ENCODE data around the gene FGFBP3. TPM values are rescaled to one million over a fixed set of nuclear protein-coding genes. Genes with fewer than 3 reads are reported as not detected.

Gene FGFBP3
- total and polyA plus RNA-seq, 2 of the 13 experiments (the other 11 are each of a cell fraction or from before 2014, with no cell fraction given), result 0.50 to 2.0 TPM

DNA sequence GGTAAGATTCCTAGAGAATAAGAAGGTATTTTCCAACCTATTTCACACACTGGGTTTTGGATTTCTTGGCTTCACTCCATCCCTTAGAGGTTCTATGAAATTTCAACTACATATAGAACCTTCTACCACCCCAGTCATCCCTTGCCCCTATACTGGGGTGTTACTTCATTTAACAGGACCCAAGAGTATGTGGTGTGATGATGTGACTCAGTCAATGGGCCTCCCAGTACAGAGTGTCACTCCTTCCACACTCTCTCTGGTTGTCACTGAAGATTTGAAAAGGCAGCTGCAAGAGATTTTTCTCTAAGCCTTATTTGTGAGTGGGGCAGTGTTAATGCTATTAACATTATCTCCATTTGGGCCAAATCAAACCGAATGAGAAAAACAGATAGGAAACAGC lies 33.5 kb downstream of the FGFBP3 start:
- Histone ChIP-seq H3K4me2 (ENCODE audit: low read depth, low read length) (no peak overlapping the region), H3K4me1 (ENCODE audit: insufficient read depth, low read length) (peaks cover 22% of the 10 kb centered on the region), H3K27ac (ENCODE audit: extremely low read length, insufficient read depth, low read length) (no peak overlapping the region), H3K27me3 (ENCODE audit: control insufficient read depth in 1 of 2, insufficient read depth in 2 of 2, low read length in 2 of 2) (no peaks in the 10 kb centered on the region), H3K36me3 (replicated peaks in 1 of 2; ENCODE audit: control insufficient read depth in 1 of 2, insufficient read depth in 2 of 2, low read length in 2 of 2) (no peaks in the 10 kb centered on the region), H2AFZ (ENCODE audit: low read length) (no peak overlapping the region), H4K20me1 (ENCODE audit: insufficient read depth, low read length) (no peaks in the 10 kb centered on the region), H3K9me3 (ENCODE audit: low read length) (no peaks in the 10 kb centered on the region), H3K9ac (ENCODE audit: insufficient read depth, low read depth, low read length) (no peak overlapping the region), H3K79me2 (ENCODE audit: insufficient read depth, low read length) (no peaks in the 10 kb centered on the region), H3K4me3 (replicated peaks in 1 of 3; ENCODE audit: insufficient read depth in 1 of 3, low read depth in 2 of 3, low read length in 3 of 3) (no peak overlapping the region)
- ATAC-seq, result no peak
- no peak for FAIRE-seq
- ChIA-PET POLR2A (no interaction called here), CTCF (ENCODE audit: low intra/inter-chr PET ratio, low total read pairs) (no interaction called here)
- in situ Hi-C loops (cut with HindIII; ENCODE audit: extremely low pct_ligation_motif_present, low pct_unique_long_range_greater_than_20kb) (no loop called here), intact Hi-C loops (cut with micrococcal nuclease; ENCODE audit: unreplicated experiment) (no loop called here)
- 42% methylated on average over 1 of the region's 1 CpG for WGBS (ENCODE audit: low lambda C conversion rate)
- no peak for DNase-seq (ENCODE audit: low spot score)
- no peak for TF ChIP-seq ZSCAN25 (CRISPR knock-in tag; IDR thresholded peaks at IDR 0.05)
- TF ChIP-seq, protein P1, sequence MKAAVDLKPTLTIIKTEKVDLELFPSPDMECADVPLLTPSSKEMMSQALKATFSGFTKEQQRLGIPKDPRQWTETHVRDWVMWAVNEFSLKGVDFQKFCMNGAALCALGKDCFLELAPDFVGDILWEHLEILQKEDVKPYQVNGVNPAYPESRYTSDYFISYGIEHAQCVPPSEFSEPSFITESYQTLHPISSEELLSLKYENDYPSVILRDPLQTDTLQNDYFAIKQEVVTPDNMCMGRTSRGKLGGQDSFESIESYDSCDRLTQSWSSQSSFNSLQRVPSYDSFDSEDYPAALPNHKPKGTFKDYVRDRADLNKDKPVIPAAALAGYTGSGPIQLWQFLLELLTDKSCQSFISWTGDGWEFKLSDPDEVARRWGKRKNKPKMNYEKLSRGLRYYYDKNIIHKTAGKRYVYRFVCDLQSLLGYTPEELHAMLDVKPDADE (CRISPR knock-in tag; IDR thresholded peaks at IDR 0.05), result no peak
- TF ChIP-seq AKAP8 (CRISPR knock-in tag; IDR thresholded peaks at IDR 0.05), result no peak
- TF ChIP-seq MBD4 (IDR thresholded peaks at IDR 0.05; ENCODE audit: borderline replicate concordance, low read length), result no peak
- TF ChIP-seq, protein P2, sequence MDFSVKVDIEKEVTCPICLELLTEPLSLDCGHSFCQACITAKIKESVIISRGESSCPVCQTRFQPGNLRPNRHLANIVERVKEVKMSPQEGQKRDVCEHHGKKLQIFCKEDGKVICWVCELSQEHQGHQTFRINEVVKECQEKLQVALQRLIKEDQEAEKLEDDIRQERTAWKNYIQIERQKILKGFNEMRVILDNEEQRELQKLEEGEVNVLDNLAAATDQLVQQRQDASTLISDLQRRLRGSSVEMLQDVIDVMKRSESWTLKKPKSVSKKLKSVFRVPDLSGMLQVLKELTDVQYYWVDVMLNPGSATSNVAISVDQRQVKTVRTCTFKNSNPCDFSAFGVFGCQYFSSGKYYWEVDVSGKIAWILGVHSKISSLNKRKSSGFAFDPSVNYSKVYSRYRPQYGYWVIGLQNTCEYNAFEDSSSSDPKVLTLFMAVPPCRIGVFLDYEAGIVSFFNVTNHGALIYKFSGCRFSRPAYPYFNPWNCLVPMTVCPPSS (IDR thresholded peaks at IDR 0.05), result no peak
- no peak for TF ChIP-seq ZNF432 (CRISPR knock-in tag; IDR thresholded peaks at IDR 0.05; ENCODE audit: borderline replicate concordance)
- TF ChIP-seq ZNF44 (CRISPR knock-in tag; IDR thresholded peaks at IDR 0.05), result no peak
- TF ChIP-seq ERF (CRISPR knock-in tag; IDR thresholded peaks at IDR 0.05), result no peak
- TF ChIP-seq ZNF703 (CRISPR knock-in tag; IDR thresholded peaks at IDR 0.05; ENCODE audit: borderline replicate concordance), result no peak
- TF ChIP-seq HOXA9 (CRISPR knock-in tag; IDR thresholded peaks at IDR 0.05; ENCODE audit: borderline replicate concordance), result no peak
- no peak for TF ChIP-seq ZNF788 (CRISPR knock-in tag; IDR thresholded peaks at IDR 0.05; ENCODE audit: borderline replicate concordance)
- TF ChIP-seq ZSCAN9 (CRISPR knock-in tag; IDR thresholded peaks at IDR 0.05; ENCODE audit: borderline replicate concordance), result no peak
- no peak for TF ChIP-seq SRY (CRISPR knock-in tag; IDR thresholded peaks at IDR 0.05)
- BruUV-seq (replicated peaks), result no TSS peak

All from HepG2 (cell line).